HepG2 (cell line): ENCODE measurements around the gene TICAM2. TPM values are rescaled to one million over a fixed set of nuclear protein-coding genes. Genes with fewer than 3 reads are reported as not detected.

ENCODE experiments used
- ATAC-seq: fragments of 200-7000 bp; cut with Tn5 transposase; 3 replicates; pipeline ENCODE4 v1.9.1; 2020; ENCODE audit warnings: mild to moderate bottlenecking, moderate library complexity
- BruUV-seq: library from RNA; stranded (reverse); fragments of 400-500 nt; replicated peaks from 2 replicates; lab custom pipeline; 2021; lab: Mats Ljungman, UMichigan
- CTCF ChIA-PET: fragments of 300-600 bp; formaldehyde crosslinking; extraction: SDS; loops from one replicate; lab custom pipeline; 2021; ENCODE audit warnings: low total read pairs, inconsistent platforms, low intra/inter-chr PET ratio; lab: Yijun Ruan, JAX
- POLR2A ChIA-PET: fragments of 350-600 bp; sonication (Branson Sonifier 250); formaldehyde crosslinking; loops from one replicate; lab custom pipeline; 2020; ENCODE audit warnings: antibody characterized with exemption, inconsistent platforms; lab: Yijun Ruan, JAX
- DNase-seq: peaks from one replicate; pipeline ENCODE4 v3.0.0-alpha.2; 2015; ENCODE audit warnings: low spot score
- FAIRE-seq: peaks from 3 replicates; lab custom pipeline; 2011; peaks lifted over from hg19 to GRCh38; lab: Jason Lieb, UNC
- H2AFZ ChIP-seq: one replicate; pipeline ENCODE4 v1.6.1; 2011; ENCODE audit warnings: low read length, inconsistent platforms
- H3K27ac ChIP-seq: fragments of 300-600 bp; 3 replicates; pipeline ENCODE4 v1.8.0; 2011; ENCODE audit warnings: mixed run types, mild to moderate bottlenecking, mixed read lengths, low read length, inconsistent platforms; ENCODE audit not compliant: insufficient read depth; ENCODE audit errors: extremely low read length
- H3K27me3 ChIP-seq, 2 experiments: fragments of 200-600 bp in 1 of 2; 2 replicates in 1 of 2; 3 replicates in 1 of 2; pipeline versions ENCODE4 v1.6.0 to v1.8.0; 2011; ENCODE audit warnings: low read length in 2 of 2, mild to moderate bottlenecking in 2 of 2, moderate library complexity in 2 of 2, inconsistent platforms in 1 of 2; ENCODE audit not compliant: insufficient read depth in 2 of 2, control insufficient read depth in 1 of 2
- H3K36me3 ChIP-seq, 2 experiments: fragments of 200-600 bp in 1 of 2; replicated peaks in 1 of 2; 2 replicates in 1 of 2; 3 replicates in 1 of 2; pipeline versions ENCODE4 v1.5.1 to v1.8.0; 2011; ENCODE audit warnings: low read length in 2 of 2, inconsistent platforms in 1 of 2; ENCODE audit not compliant: insufficient read depth in 2 of 2, control insufficient read depth in 1 of 2
- H3K4me1 ChIP-seq: 2 replicates; pipeline ENCODE4 v1.5.1; 2012; ENCODE audit warnings: low read length, inconsistent platforms; ENCODE audit not compliant: insufficient read depth
- H3K4me2 ChIP-seq: 2 replicates; pipeline ENCODE4 v1.6.0; 2011; ENCODE audit warnings: low read depth, low read length, inconsistent platforms
- H3K4me3 ChIP-seq, 3 experiments: fragments of 200-600 bp in 1 of 3; sonication (generic), shearing (Covaris generic) in 1 of 3; replicated peaks in 1 of 3; 2 replicates each; pipeline ENCODE4 v1.5.1; 2011 to 2016; ENCODE audit warnings: low read length in 3 of 3, inconsistent platforms in 2 of 3, low read depth in 2 of 3, mild to moderate bottlenecking in 2 of 3, control low read depth in 1 of 3, mixed read lengths in 1 of 3; ENCODE audit not compliant: insufficient read depth in 1 of 3
- H3K79me2 ChIP-seq: one replicate; pipeline ENCODE4 v1.6.1; 2011; ENCODE audit warnings: low read length, inconsistent platforms; ENCODE audit not compliant: insufficient read depth
- H3K9ac ChIP-seq: 2 replicates; pipeline ENCODE4 v1.6.0; 2011; ENCODE audit warnings: mild to moderate bottlenecking, low read depth, low read length, inconsistent platforms; ENCODE audit not compliant: insufficient read depth
- H3K9me3 ChIP-seq: 2 replicates; pipeline ENCODE4 v1.5.1; 2012; ENCODE audit warnings: mild to moderate bottlenecking, low read length
- H4K20me1 ChIP-seq: 2 replicates; pipeline ENCODE4 v1.6.0; 2011; ENCODE audit warnings: inconsistent platforms, mild to moderate bottlenecking, low read length, moderate library complexity; ENCODE audit not compliant: insufficient read depth
- HMGA1 ChIP-seq: sonication (generic); formaldehyde crosslinking; conservative IDR thresholded peaks from 2 replicates; pipeline ENCODE4 v1.4.0; 2020; ENCODE audit warnings: missing genetic modification reagents
- MIER3 ChIP-seq: IDR thresholded peaks from 2 replicates; pipeline ENCODE4 v1.6.1; 2016; ENCODE audit warnings: missing compliant biosample characterization, borderline replicate concordance
- RARA ChIP-seq: IDR thresholded peaks from 2 replicates; pipeline ENCODE4 v1.6.1; 2016; ENCODE audit warnings: missing genetic modification reagents, missing compliant biosample characterization
- ZBTB42 ChIP-seq: sonication (generic); formaldehyde crosslinking; IDR thresholded peaks from 2 replicates; pipeline ENCODE4 v1.5.0; 2020; ENCODE audit warnings: mild to moderate bottlenecking, missing genetic modification reagents
- ZMAT3 ChIP-seq: sonication (generic); formaldehyde crosslinking; conservative IDR thresholded peaks from 2 replicates; pipeline ENCODE4 v1.7.0; 2021; ENCODE audit warnings: missing genetic modification reagents
- ZNF430 ChIP-seq: sonication (generic); formaldehyde crosslinking; IDR thresholded peaks from 2 replicates; pipeline ENCODE4 v1.9.0; 2021; ENCODE audit warnings: mild to moderate bottlenecking, missing genetic modification reagents
- ZNF660 ChIP-seq: sonication (generic); formaldehyde crosslinking; IDR thresholded peaks from 2 replicates; pipeline ENCODE4 v1.5.1; 2020; ENCODE audit warnings: mild to moderate bottlenecking, low read depth, missing genetic modification reagents, borderline replicate concordance
- ZSCAN20 ChIP-seq: sonication (generic); formaldehyde crosslinking; IDR thresholded peaks from 2 replicates; pipeline ENCODE4 v1.4.0; 2020; ENCODE audit warnings: missing genetic modification reagents, mild to moderate bottlenecking, borderline replicate concordance
- WGBS: methylation state at CpG from one replicate; pipeline ENCODE4 v1.1.6; 2017; ENCODE audit warnings: low lambda C conversion rate; 5-methylcytosine and 5-hydroxymethylcytosine counted together
- in situ Hi-C: cut with HindIII; loops from 2 replicates; pipeline ENCODE4 v1.10.0; 2017; ENCODE audit warnings: low pct_unique_long_range_greater_than_20kb; ENCODE audit not compliant: extremely low pct_ligation_motif_present
- intact Hi-C: fragments of 100-400 bp; cut with micrococcal nuclease; formaldehyde crosslinking; loops from one replicate; pipeline ENCODE4 v1.10.0; 2022; ENCODE audit not compliant: unreplicated experiment
- polyA plus RNA-seq, 8 experiments: library from polyadenylated mRNA; depleted of rRNA in 3 of 8; stranded (reverse) in 7 of 8; unstranded in 1 of 8; fragments of >200 nt; fragmentation: Illumina TruSeq in 4 of 8; extraction: Trizol in 4 of 8; gene quantifications; 2 replicates each; pipeline versions ENCODE4 v1.2.1 to v1.2.3, GENCODE V29; 2011 to 2016; ENCODE audit warnings: low read depth in 4 of 8, missing spikeins in 1 of 8, mixed read lengths in 1 of 8; ENCODE audit not compliant: insufficient read depth in 1 of 8
- total RNA-seq, 5 experiments: library from RNA; depleted of rRNA; stranded (reverse); fragments of >200 nt; fragmentation: Illumina TruSeq; extraction: Trizol; gene quantifications; 2 replicates each; pipeline ENCODE4 v1.2.3, GENCODE V29; 2016; ENCODE audit warnings: low read depth in 1 of 5
- TF ChIP-seq, protein P1 (sequence below): sonication (generic); formaldehyde crosslinking; IDR thresholded peaks from 2 replicates; pipeline ENCODE4 v1.5.0; 2020; ENCODE audit warnings: missing genetic modification reagents
- TF ChIP-seq, protein P2 (sequence below): sonication (generic); formaldehyde crosslinking; IDR thresholded peaks from 2 replicates; pipeline ENCODE4 v1.4.0; 2020; ENCODE audit warnings: mild to moderate bottlenecking, missing genetic modification reagents
- TF ChIP-seq, protein P3 (sequence below): sonication (generic); formaldehyde crosslinking; IDR thresholded peaks from 2 replicates; pipeline ENCODE4 v1.5.1; 2020; ENCODE audit warnings: missing genetic modification reagents, mild to moderate bottlenecking, borderline replicate concordance

TICAM2 gene
- total and polyA plus RNA-seq, 2 of the 13 experiments (the other 11 are each of a cell fraction or from before 2014, with no cell fraction given), result 0.04 TPM; not detected in 1

DNA sequence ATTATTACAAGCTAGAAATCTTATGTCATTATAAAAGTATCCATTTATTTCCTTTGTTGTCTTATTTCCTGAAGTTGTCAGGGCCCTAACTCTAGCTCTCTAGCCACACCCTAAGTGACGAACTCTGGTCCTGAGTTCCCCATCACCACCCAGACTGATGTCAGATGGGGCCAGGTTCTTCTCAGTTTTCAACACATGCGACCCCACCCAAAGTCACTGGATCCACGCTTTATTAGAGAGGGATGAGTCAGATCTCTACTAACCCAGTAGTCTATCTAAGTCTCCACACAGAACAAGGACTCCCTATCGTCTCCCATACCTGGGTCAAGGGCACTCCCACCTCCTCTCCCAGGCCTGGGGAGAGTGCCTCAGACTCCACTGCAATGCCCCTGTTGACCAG is 50.9 kb downstream of the TICAM2 start:
- POLR2A ChIA-PET, result no interaction called here
- Histone ChIP-seq H3K27me3 (peaks cover 0 to 7% of the 10 kb centered on the region in 2 experiments; a peak in 2 of 5 replicates), H3K9me3 (no peaks in the 10 kb centered on the region), H3K79me2 (no peaks in the 10 kb centered on the region), H2AFZ (no peak overlapping the region), H3K9ac (no peak overlapping the region), H3K4me2 (no peak overlapping the region), H3K4me1 (peaks cover 4% of the 10 kb centered on the region), H3K4me3 (no peak overlapping the region), H3K36me3 (no peaks in the 10 kb centered on the region), H3K27ac (no peak overlapping the region), H4K20me1 (no peaks in the 10 kb centered on the region)
- no peak for DNase-seq
- no peak for FAIRE-seq
- BruUV-seq, result no TSS peak
- WGBS, result 3% methylated on average over 4 of the region's 4 CpGs
- no peak for ATAC-seq
- CTCF ChIA-PET, result no interaction called here
- intact Hi-C loops, result no loop called here
- in situ Hi-C loops, result no loop called here
- TF ChIP-seq, protein P1, sequence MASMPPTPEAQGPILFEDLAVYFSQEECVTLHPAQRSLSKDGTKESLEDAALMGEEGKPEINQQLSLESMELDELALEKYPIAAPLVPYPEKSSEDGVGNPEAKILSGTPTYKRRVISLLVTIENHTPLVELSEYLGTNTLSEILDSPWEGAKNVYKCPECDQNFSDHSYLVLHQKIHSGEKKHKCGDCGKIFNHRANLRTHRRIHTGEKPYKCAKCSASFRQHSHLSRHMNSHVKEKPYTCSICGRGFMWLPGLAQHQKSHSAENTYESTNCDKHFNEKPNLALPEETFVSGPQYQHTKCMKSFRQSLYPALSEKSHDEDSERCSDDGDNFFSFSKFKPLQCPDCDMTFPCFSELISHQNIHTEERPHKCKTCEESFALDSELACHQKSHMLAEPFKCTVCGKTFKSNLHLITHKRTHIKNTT (CRISPR knock-in tag), result no peak
- TF ChIP-seq ZNF430 (no peak), ZBTB42 (CRISPR knock-in tag) (no peak), HMGA1 (CRISPR knock-in tag) (no peak), ZNF660 (CRISPR knock-in tag) (no peak), RARA (CRISPR knock-in tag) (no peak), ZSCAN20 (CRISPR knock-in tag) (no peak), ZMAT3 (CRISPR knock-in tag) (no peak), MIER3 (CRISPR knock-in tag) (no peak)
- TF ChIP-seq, protein P2, sequence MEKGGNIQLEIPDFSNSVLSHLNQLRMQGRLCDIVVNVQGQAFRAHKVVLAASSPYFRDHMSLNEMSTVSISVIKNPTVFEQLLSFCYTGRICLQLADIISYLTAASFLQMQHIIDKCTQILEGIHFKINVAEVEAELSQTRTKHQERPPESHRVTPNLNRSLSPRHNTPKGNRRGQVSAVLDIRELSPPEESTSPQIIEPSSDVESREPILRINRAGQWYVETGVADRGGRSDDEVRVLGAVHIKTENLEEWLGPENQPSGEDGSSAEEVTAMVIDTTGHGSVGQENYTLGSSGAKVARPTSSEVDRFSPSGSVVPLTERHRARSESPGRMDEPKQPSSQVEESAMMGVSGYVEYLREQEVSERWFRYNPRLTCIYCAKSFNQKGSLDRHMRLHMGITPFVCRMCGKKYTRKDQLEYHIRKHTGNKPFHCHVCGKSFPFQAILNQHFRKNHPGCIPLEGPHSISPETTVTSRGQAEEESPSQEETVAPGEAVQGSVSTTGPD (CRISPR knock-in tag), result no peak
- TF ChIP-seq, protein P3, sequence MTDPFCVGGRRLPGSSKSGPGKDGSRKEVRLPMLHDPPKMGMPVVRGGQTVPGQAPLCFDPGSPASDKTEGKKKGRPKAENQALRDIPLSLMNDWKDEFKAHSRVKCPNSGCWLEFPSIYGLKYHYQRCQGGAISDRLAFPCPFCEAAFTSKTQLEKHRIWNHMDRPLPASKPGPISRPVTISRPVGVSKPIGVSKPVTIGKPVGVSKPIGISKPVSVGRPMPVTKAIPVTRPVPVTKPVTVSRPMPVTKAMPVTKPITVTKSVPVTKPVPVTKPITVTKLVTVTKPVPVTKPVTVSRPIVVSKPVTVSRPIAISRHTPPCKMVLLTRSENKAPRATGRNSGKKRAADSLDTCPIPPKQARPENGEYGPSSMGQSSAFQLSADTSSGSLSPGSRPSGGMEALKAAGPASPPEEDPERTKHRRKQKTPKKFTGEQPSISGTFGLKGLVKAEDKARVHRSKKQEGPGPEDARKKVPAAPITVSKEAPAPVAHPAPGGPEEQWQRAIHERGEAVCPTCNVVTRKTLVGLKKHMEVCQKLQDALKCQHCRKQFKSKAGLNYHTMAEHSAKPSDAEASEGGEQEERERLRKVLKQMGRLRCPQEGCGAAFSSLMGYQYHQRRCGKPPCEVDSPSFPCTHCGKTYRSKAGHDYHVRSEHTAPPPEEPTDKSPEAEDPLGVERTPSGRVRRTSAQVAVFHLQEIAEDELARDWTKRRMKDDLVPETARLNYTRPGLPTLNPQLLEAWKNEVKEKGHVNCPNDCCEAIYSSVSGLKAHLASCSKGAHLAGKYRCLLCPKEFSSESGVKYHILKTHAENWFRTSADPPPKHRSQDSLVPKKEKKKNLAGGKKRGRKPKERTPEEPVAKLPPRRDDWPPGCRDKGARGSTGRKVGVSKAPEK (CRISPR knock-in tag), result no peak
